Measurements from ENCODE around the gene HSF2.

GRCh38 chr6:122471107-122472021, 71.9 kb downstream of the HSF2 start, which contains the start of gene SERINC1:
- no peak for TF ChIP-seq CTCF (IDR thresholded peaks at IDR 0.05)
- TF ChIP-seq EP300 (IDR thresholded peaks at IDR 0.05): no peak
- TF ChIP-seq POLR2AphosphoS5 (IDR thresholded peaks at IDR 0.05): peak; percentile 93 to 98 (median 96)
